Type B pancreatic cell (in vitro differentiated cells): ENCODE measurements around the gene MCM8. TPM values are rescaled to one million over a fixed set of nuclear protein-coding genes. Genes with fewer than 3 reads are reported as not detected.

Experiments
- DNase-seq: peaks from one replicate; pipeline ENCODE4 v3.0.0; 2021; ENCODE audit warnings: mixed read lengths; ENCODE audit not compliant: unreplicated experiment; ENCODE audit errors: extremely low spot score
- H3K27ac Mint-ChIP-seq: 2 replicates; pipeline ENCODE4 v1.8.0; 2021; ENCODE audit warnings: mild to moderate bottlenecking, mixed read lengths
- H3K27me3 Mint-ChIP-seq: 2 replicates; pipeline ENCODE4 v1.8.0; 2021; ENCODE audit warnings: mixed read lengths
- H3K36me3 Mint-ChIP-seq: 2 replicates; pipeline ENCODE4 v1.8.0; 2021; ENCODE audit warnings: mixed read lengths
- H3K4me1 Mint-ChIP-seq: one replicate; pipeline ENCODE4 v1.8.0; 2021; ENCODE audit warnings: mixed read lengths; ENCODE audit not compliant: unreplicated experiment
- H3K4me3 Mint-ChIP-seq: 2 replicates; pipeline ENCODE4 v1.8.0; 2021; ENCODE audit warnings: mild to moderate bottlenecking, mixed read lengths
- H3K9me3 Mint-ChIP-seq: 2 replicates; pipeline ENCODE4 v1.8.0; 2021; ENCODE audit warnings: mixed read lengths
- total RNA-seq: library from RNA; stranded (reverse); gene quantifications from 2 replicates; pipeline ENCODE4 v1.2.1, GENCODE V29; 2021; ENCODE audit warnings: low replicate concordance
- TF ChIP-seq, protein P1 (sequence below): fragments of 200-600 bp; sonication (generic); conservative IDR thresholded peaks from 2 replicates; pipeline ENCODE4 v1.5.0; 2021; ENCODE audit warnings: antibody characterized with exemption, mild to moderate bottlenecking

MCM8 gene
- total RNA-seq, 1 donor from 2014 or later, result 19.9 TPM

DNA sequence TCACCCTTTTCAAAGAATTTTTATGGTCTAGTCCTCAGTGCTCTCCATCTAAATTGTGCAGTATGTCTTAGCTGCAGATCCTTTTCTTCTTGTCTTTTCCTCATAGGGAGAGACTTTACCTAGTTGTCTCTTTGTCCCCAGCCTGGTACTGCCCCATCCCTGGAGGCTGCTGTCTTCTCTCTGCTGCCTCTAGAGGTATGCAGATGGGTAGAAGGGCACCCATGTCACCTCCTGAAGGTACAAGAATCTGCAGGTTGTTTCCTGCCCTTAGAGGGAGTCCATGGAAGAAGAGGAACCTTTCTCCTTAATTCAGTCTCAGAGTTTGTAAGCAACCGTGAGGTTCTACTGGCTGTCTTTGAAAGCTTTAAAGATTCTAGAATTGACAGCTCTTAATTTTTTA, 39.1 kb downstream of the MCM8 start:
- Mint-ChIP-seq H3K27me3 (no peaks in the 10 kb centered on the region), H3K4me3 (no peak overlapping the region), H3K27ac (no peak overlapping the region), H3K4me1 (no peaks in the 10 kb centered on the region), H3K9me3 (no peaks in the 10 kb centered on the region), H3K36me3 (peaks cover 21% of the 10 kb centered on the region)
- TF ChIP-seq, protein P1, sequence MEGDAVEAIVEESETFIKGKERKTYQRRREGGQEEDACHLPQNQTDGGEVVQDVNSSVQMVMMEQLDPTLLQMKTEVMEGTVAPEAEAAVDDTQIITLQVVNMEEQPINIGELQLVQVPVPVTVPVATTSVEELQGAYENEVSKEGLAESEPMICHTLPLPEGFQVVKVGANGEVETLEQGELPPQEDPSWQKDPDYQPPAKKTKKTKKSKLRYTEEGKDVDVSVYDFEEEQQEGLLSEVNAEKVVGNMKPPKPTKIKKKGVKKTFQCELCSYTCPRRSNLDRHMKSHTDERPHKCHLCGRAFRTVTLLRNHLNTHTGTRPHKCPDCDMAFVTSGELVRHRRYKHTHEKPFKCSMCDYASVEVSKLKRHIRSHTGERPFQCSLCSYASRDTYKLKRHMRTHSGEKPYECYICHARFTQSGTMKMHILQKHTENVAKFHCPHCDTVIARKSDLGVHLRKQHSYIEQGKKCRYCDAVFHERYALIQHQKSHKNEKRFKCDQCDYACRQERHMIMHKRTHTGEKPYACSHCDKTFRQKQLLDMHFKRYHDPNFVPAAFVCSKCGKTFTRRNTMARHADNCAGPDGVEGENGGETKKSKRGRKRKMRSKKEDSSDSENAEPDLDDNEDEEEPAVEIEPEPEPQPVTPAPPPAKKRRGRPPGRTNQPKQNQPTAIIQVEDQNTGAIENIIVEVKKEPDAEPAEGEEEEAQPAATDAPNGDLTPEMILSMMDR, result no peak
- no peak for DNase-seq

DNA sequence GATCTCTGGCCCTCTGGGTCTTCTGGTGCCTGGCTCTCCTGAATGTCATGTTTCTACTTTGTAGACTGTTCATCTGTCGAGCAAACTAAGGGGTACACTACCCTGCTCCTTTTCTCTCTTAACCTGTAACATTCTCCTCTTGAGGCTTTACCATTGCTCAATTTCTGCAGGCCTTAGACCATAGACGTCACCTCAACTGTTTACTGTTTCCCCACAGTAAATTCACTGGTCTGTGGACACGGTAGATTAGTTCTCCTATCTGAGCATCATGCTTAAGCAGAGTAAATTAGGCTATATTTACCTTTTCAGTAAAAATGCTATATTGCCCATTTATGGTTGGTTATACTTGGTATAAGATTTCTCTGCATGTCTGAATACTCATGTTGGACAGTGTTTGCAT, 40.5 kb downstream of the MCM8 start:
- Mint-ChIP-seq H3K27me3 (no peaks in the 10 kb centered on the region), H3K4me1 (no peaks in the 10 kb centered on the region), H3K27ac (no peak overlapping the region), H3K4me3 (no peak overlapping the region), H3K9me3 (no peaks in the 10 kb centered on the region), H3K36me3 (peaks cover 19% of the 10 kb centered on the region)
- no peak for DNase-seq
- TF ChIP-seq, protein P1, result no peak

DNA sequence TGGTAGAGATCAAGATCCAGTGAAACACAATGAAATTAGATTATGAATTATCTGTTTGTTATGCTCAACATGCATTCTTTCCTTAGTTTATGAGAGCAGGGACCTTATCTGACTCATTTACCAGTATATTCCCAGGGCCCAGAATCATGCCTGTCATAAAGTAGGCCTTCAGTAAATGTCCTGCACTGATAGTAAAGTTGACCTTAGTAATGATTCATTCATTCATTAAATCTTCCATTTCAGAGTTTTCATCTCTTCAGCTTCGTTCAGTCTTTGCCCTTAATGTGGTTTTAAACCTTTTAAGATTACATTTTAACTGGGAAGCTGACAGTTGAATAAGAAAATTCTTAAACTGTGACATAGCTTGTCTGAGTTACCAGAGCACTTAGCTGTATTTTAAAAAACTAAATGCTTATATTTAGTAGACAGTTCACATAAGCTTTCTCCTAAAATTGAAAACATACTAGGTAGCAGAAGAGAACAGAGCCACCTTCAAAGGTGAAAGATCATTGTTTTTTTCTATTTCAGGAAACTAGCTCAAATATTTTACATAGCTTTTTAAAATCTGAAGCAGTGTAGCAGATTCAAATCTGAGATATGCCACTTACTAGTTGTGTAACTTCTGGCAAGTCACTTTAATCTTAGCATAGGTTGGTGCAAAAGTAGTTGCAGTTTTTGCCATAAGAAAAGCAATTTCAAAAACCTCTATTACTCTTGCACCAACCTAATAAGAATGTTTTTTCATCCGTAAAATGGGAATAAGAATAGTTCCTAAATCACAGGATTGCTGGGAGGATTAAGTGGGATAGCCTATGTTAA, 41.4 kb downstream of the MCM8 start:
- TF ChIP-seq, protein P1, result no peak
- no peak for DNase-seq
- H3K9me3 Mint-ChIP-seq, result no peaks in the 10 kb centered on the region
- H3K4me3 Mint-ChIP-seq, result no peak overlapping the region
- peaks cover 15% of the 10 kb centered on the region for H3K36me3 Mint-ChIP-seq
- no peak overlapping the region for H3K27ac Mint-ChIP-seq
- H3K4me1 Mint-ChIP-seq, result no peaks in the 10 kb centered on the region
- no peaks in the 10 kb centered on the region for H3K27me3 Mint-ChIP-seq

DNA sequence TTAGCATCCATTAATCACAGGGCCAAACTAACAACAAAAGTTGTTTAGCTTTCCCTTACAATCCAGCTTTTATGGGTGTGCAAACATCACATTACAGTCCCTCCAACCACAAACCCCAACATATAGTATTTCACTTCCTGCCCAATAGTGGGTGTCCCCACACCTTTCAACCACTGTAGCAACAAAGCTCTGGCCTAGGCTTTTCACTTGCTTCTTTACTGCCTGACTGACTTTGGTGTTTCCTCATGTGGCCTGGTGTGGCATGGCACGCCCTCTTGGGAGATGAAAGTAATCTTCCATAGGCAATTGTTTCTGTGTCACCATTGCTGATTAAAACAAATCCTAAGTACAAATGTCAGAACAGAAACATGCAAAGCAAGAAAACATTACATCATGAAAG, 46.3 kb downstream of the MCM8 start:
- TF ChIP-seq, protein P1, result no peak

DNA sequence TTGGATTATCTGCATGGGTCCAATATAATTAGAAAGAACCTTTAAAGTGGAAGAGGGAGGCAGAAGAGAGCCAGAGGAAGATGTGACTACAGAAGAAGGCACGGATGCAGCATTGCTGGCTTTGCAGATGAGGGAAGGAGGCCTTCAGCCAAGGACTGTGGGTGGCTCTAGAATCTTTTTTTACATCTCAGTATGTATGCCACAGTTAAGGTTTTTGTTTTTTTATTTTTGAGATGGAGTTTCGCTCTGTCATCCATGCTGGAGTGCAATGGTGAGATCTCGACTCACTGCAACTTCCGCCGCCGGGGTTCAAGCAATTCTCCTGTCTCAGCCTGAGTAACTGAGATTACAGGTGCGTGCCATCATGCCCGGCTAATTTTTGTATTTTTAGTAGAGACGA, 49.3 kb downstream of the MCM8 start:
- peaks cover 4% of the 10 kb centered on the region for H3K36me3 Mint-ChIP-seq
- H3K27me3 Mint-ChIP-seq, result no peaks in the 10 kb centered on the region
- H3K4me3 Mint-ChIP-seq, result no peak overlapping the region

More for the DNA sequence above, 46.3 kb downstream of the MCM8 start:
- H3K27me3 Mint-ChIP-seq, result no peaks in the 10 kb centered on the region
- no peaks in the 10 kb centered on the region for H3K4me1 Mint-ChIP-seq
- peaks cover 4% of the 10 kb centered on the region for H3K36me3 Mint-ChIP-seq
- no peak overlapping the region for H3K4me3 Mint-ChIP-seq
- no peak overlapping the region for H3K27ac Mint-ChIP-seq
- no peaks in the 10 kb centered on the region for H3K9me3 Mint-ChIP-seq
- DNase-seq, result no peak

More for the DNA sequence above, 49.3 kb downstream of the MCM8 start:
- no peak for DNase-seq
- peaks cover 4% of the 10 kb centered on the region for H3K4me1 Mint-ChIP-seq
- no peaks in the 10 kb centered on the region for H3K9me3 Mint-ChIP-seq
- H3K27ac Mint-ChIP-seq, result no peak overlapping the region
- TF ChIP-seq, protein P1, result no peak
